GM12878 (cell line): ENCODE results near the gene SUGP2. TPM values are rescaled to one million over a fixed set of nuclear protein-coding genes. Genes with fewer than 3 reads are reported as not detected.

Source experiments
- ATAC-seq: fragments of 200-7000 bp; cut with Tn5 transposase; 3 replicates; pipeline ENCODE4 v1.9.1; 2020; ENCODE audit warnings: mild to moderate bottlenecking, moderate library complexity
- BruUV-seq: library from RNA; stranded (reverse); fragments of 400-500 nt; replicated peaks from 2 replicates; lab custom pipeline; 2021; lab: Mats Ljungman, UMichigan
- CTCF ChIA-PET: fragments of 300-600 bp; sonication (Branson Sonifier 250); formaldehyde crosslinking; extraction: SDS; loops from one replicate; lab custom pipeline; 2021; ENCODE audit warnings: inconsistent platforms; lab: Yijun Ruan, JAX
- POLR2A ChIA-PET: fragments of 350-600 bp; formaldehyde crosslinking; extraction: SDS; loops from one replicate; lab custom pipeline; 2021; ENCODE audit warnings: inconsistent platforms; lab: Charles Lee
- RAD21 ChIA-PET: fragments of 300-600 bp; sonication (Branson Sonifier 250); formaldehyde crosslinking; loops from one replicate; lab custom pipeline; 2023; ENCODE audit warnings: antibody characterized with exemption; ENCODE audit not compliant: unreplicated experiment; lab: Charles Lee
- SMC1A ChIA-PET: fragments of 300-600 bp; sonication (Branson Sonifier 250); formaldehyde crosslinking; loops from one replicate; lab custom pipeline; 2023; ENCODE audit not compliant: unreplicated experiment, uncharacterized antibody; lab: Charles Lee
- DNase-seq: peaks from one replicate; pipeline ENCODE4 v3.0.0-alpha.2; 2011; ENCODE audit warnings: low read depth, low spot score
- FAIRE-seq: peaks from 3 replicates; lab custom pipeline; 2011; peaks lifted over from hg19 to GRCh38; lab: Jason Lieb, UNC
- H2AFZ ChIP-seq: 2 replicates; pipeline ENCODE4 v1.6.0; 2011; ENCODE audit warnings: low read depth, low read length, control low read depth; ENCODE audit not compliant: control insufficient read depth
- H3K27ac ChIP-seq: 2 replicates; pipeline ENCODE4 v1.5.1; 2011; ENCODE audit warnings: control low read depth; ENCODE audit not compliant: control insufficient read depth, insufficient read depth
- H3K27me3 ChIP-seq, 2 experiments: replicated peaks in 1 of 2; 2 replicates each; pipeline versions ENCODE4 v1.6.0 to v1.6.1; 2011; ENCODE audit warnings: low read length in 1 of 2; ENCODE audit not compliant: control insufficient read depth in 2 of 2, insufficient read depth in 2 of 2
- H3K36me3 ChIP-seq, 2 experiments: 2 replicates each; pipeline ENCODE4 v1.5.1; 2011; ENCODE audit warnings: low read length in 1 of 2; ENCODE audit not compliant: control insufficient read depth in 2 of 2, insufficient read depth in 2 of 2
- H3K4me1 ChIP-seq: 2 replicates; pipeline ENCODE4 v1.6.1; 2011; ENCODE audit warnings: mild to moderate bottlenecking, low read length, moderate library complexity, mixed read lengths; ENCODE audit not compliant: control insufficient read depth, insufficient read depth
- H3K4me2 ChIP-seq: 2 replicates; pipeline ENCODE4 v1.6.0; 2011; ENCODE audit warnings: control low read depth; ENCODE audit not compliant: control insufficient read depth, insufficient read depth
- H3K4me3 ChIP-seq: fragments of 200-600 bp; sonication (generic); 2 replicates; pipeline ENCODE4 v1.5.1; 2016
- H3K79me2 ChIP-seq: 2 replicates; pipeline ENCODE4 v1.6.0; 2011; ENCODE audit warnings: low read length; ENCODE audit not compliant: control insufficient read depth, insufficient read depth
- H3K9ac ChIP-seq: 2 replicates; pipeline ENCODE4 v1.8.0; 2011; ENCODE audit warnings: low read length, control low read depth, mixed read lengths; ENCODE audit not compliant: control insufficient read depth, insufficient read depth
- H3K9me3 ChIP-seq: replicated peaks from 3 replicates; pipeline ENCODE4 v1.5.1; 2011; ENCODE audit warnings: mild to moderate bottlenecking, low read length; ENCODE audit not compliant: control insufficient read depth, insufficient read depth
- H4K20me1 ChIP-seq: 2 replicates; pipeline ENCODE4 v1.6.0; 2011; ENCODE audit not compliant: control insufficient read depth, insufficient read depth
- BHLHE40 ChIP-seq, 2 experiments: fragments of 450-650 bp in 1 of 2; IDR thresholded peaks; 2 replicates each; pipeline ENCODE4 v1.6.1; 2011 to 2017; ENCODE audit warnings: low read depth in 2 of 2, borderline replicate concordance in 1 of 2, improper control_type of control experiment in 1 of 2, low read length in 1 of 2, mild to moderate bottlenecking in 1 of 2
- POLR2AphosphoS5 ChIP-seq: IDR thresholded peaks from 2 replicates; pipeline ENCODE4 v1.6.1; 2011; ENCODE audit warnings: mild to moderate bottlenecking, low read length, inconsistent platforms
- SUPT20H ChIP-seq: IDR thresholded peaks from 2 replicates; pipeline ENCODE4 v1.6.1; 2011; ENCODE audit warnings: low read depth, mild to moderate bottlenecking, low read length, moderate library complexity, borderline replicate concordance; ENCODE audit not compliant: control insufficient read depth
- WGBS: methylation state at CpG from one replicate; pipeline ENCODE4 v1.1.6; 2016; ENCODE audit warnings: low lambda C conversion rate; ENCODE audit not compliant: insufficient replicate concordance, insufficient coverage; ENCODE audit errors: missing lambda C conversion rate; 5-methylcytosine and 5-hydroxymethylcytosine counted together
- in situ Hi-C: fragments of 300-500 bp; cut with MboI; formaldehyde crosslinking; loops from 9 replicates; pipeline ENCODE4 v1.14.3; 2018; ENCODE audit warnings: mixed read lengths
- intact Hi-C: fragments of 100-400 bp; cut with micrococcal nuclease; formaldehyde crosslinking; loops from one replicate; pipeline ENCODE4 v1.14.2; 2022; ENCODE audit not compliant: unreplicated experiment
- polyA plus RNA-seq, 11 experiments: library from polyadenylated mRNA; depleted of rRNA in 4 of 11; unstranded in 6 of 11; stranded (reverse) in 5 of 11; fragments of >200 nt; fragmentation: Nextera tagmentation in 4 of 11; fragmentation: Illumina TruSeq in 1 of 11; extraction: Ambion mirVana in 4 of 11; extraction: Trizol in 1 of 11; gene quantifications; 1 replicate in 1 of 11; 2 replicates in 10 of 11; pipeline versions ENCODE4 v1.2.1 to v1.2.3, GENCODE V29; 2011 to 2016; ENCODE audit warnings: inconsistent platforms in 2 of 11, missing spikeins in 2 of 11, low read depth in 1 of 11
- total RNA-seq, 4 experiments: library from RNA; depleted of rRNA in 3 of 4; stranded (reverse); fragments of >200 nt in 3 of 4; fragmentation: Illumina TruSeq in 1 of 4; extraction: Trizol in 1 of 4; gene quantifications; 2 replicates each; pipeline versions ENCODE4 v1.2.1 to v1.2.3, GENCODE V29; 2013 to 2021
- TF ChIP-seq, protein P1 (sequence below): fragments of 450-650 bp; IDR thresholded peaks from 2 replicates; pipeline ENCODE4 v1.6.1; 2017; ENCODE audit warnings: mild to moderate bottlenecking, low read depth, inconsistent platforms; ENCODE audit not compliant: poor library complexity, severe bottlenecking

Gene SUGP2
- total and polyA plus RNA-seq, 10 of the 15 experiments (the other 5 are each of a cell fraction or from before 2014, with no cell fraction given) = 15.0 to 120 (median 57.2) TPM

DNA sequence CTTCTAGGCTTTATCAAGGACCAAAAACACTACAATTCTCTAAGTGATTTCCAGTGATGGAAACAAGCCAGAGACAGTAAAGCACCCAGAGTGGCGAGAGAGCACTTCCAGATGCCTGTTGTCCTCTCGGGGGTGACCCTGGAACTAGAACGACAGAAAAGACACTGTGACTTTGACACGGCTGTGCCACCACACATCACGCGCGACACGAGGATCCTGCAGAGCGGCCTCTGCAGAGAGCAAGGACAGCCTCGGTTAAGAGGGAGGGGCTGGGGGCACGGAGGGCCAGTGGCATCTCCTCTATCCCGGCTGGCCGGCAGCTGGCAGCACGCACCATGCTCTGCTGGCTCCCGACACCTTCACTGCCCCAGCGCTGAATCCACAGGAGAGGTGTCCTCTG, 42.3 kb downstream of the SUGP2 start (continued):
- TF ChIP-seq, protein P1, sequence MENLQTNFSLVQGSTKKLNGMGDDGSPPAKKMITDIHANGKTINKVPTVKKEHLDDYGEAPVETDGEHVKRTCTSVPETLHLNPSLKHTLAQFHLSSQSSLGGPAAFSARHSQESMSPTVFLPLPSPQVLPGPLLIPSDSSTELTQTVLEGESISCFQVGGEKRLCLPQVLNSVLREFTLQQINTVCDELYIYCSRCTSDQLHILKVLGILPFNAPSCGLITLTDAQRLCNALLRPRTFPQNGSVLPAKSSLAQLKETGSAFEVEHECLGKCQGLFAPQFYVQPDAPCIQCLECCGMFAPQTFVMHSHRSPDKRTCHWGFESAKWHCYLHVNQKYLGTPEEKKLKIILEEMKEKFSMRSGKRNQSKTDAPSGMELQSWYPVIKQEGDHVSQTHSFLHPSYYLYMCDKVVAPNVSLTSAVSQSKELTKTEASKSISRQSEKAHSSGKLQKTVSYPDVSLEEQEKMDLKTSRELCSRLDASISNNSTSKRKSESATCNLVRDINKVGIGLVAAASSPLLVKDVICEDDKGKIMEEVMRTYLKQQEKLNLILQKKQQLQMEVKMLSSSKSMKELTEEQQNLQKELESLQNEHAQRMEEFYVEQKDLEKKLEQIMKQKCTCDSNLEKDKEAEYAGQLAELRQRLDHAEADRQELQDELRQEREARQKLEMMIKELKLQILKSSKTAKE = no peak
- TF ChIP-seq SUPT20H = no peak

DNA sequence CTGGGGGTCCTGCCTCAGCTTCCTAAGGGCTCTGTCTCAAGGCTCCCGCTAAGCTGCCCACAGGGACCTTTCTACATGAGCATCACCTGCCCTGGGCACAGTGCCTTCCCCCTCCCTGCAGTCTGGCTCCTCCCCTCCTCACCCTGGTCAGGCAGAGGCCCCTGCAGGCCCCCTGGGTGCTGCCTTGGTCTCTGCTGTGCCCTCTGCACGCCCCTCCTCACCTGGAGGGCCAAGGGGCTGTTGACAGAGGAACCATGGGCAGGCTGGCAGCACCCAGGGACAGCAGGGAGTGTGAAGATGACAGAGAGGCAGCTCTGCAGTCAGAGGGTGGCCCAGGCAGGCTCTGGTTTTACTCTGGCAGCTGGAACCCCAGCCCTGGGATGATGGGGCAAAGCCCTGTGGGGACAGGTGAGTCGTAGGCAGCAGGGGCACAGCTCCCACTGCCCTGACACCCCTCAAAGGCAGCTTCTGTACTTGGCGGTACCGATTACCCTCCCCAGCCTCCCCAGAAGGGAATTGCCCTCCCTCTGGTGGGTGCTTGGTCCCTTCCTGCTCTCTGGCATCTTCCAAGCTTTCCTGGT, 43.1 kb downstream of the SUGP2 start:
- POLR2A ChIA-PET = no interaction called here
- no peaks in the 10 kb centered on the region for H3K79me2 ChIP-seq
- H3K4me2 ChIP-seq = no peak overlapping the region
- DNase-seq (no peak), ATAC-seq (peak; percentile 41), FAIRE-seq (no peak)
- H3K4me1 ChIP-seq = no peaks in the 10 kb centered on the region
- in situ Hi-C loops (no loop called here), intact Hi-C loops (no loop called here)
- peaks cover 17 to 18% of the 10 kb centered on the region in 2 experiments for H3K36me3 ChIP-seq
- CTCF ChIA-PET = no interaction called here
- SMC1A ChIA-PET = no interaction called here
- H3K4me3 ChIP-seq = no peak overlapping the region
- RAD21 ChIA-PET = no interaction called here
- TF ChIP-seq BHLHE40 (IDR thresholded peaks at IDR 0.05; ENCODE audit: borderline replicate concordance in 1 of 2, low read depth in 2 of 2, low read length in 1 of 2) (no peak), POLR2AphosphoS5 (0 out of 2 replicates have a peak, but pooled peaks have one; percentile 40)
- no peaks in the 10 kb centered on the region for H4K20me1 ChIP-seq
- H3K27me3 ChIP-seq = peaks cover 0 to 4% of the 10 kb centered on the region in 2 experiments; a peak in 2 of 4 replicates
- no peak overlapping the region for H3K27ac ChIP-seq
- no TSS peak for BruUV-seq
- 91% methylated on average over 5 of the region's 5 CpGs for WGBS
- no peak overlapping the region for H3K9ac ChIP-seq
- H3K9me3 ChIP-seq = no peaks in the 10 kb centered on the region
- H2AFZ ChIP-seq = no peak overlapping the region
